HG03108 (cell line): Measurements from ENCODE around the gene UNC50.

ENCODE experiments used
- ATAC-seq: cut with Tn5 transposase; IDR thresholded peaks from one replicate; pipeline ENCODE4 v1.9.1; 2021; ENCODE audit warnings: moderate library complexity; ENCODE audit not compliant: unreplicated experiment

UNC50 gene

DNA sequence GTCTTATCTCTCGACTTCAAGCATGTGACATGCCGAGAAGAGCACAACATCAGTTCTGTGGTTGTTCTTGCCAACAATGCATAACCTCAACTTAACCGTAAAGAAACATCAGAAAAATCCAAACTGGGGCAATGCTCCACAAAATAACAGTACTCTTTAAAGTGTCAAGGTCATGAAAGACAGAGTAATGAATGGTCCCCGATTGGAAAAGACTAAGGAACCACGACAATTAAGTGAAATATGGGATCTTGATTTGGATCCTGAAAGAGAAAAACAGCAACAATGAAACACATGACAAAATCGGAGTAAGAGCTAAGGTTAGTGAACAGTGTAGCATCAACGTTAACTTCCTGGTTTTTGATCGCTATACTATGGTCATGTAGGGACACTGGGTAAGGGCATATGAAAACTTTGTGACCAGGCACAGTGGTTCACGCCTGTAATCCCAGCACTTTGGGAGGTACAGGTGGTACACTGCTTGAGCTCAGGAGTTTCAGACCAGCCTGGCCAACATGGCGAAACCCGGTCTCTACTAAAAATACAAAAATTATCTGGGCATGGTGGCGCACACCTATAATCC is 55.2 kb downstream of the UNC50 start:
- ATAC-seq: no peak

DNA sequence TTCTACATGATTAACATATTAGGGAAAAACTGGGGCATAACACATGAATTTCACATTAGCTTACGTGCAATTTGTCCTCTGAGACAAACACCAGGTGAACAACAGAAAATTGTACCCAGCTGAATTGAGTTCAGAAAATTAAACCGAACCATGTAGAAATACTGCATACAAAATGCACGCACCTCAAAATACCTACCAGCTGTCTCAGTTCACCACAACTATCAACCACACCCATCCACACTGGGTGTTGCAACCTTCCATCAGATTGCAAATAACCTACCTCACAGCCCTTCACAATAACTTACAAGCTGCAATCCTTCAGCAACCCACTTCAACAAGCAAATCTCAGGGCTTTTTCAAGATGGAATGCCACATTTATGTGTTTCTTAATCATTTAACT is 55.9 kb downstream of the UNC50 start:
- ATAC-seq: no peak

DNA sequence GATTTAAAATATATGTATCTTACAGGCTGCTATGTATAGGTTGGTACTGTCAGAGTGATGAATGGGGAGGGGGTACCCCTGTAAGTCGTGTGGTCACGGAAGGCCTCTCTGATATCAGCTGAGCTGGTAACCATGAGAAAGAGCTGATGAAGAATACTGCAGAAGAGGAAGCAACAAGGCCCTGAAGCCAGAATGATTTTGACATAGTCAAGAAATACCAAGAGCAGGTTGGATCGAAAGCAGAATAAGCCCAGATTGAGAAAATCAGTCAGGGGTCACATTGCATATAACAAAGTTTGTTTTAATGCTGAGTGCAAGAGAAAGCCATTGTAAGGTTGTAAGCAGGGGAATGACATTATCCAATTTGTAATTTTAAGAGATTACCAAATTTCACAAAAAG is 57.3 kb downstream of the UNC50 start:
- no peak for ATAC-seq
